K562 (cell line): ENCODE data around the gene ZC3H13.

ENCODE experiments used
- FOS ChIP-seq: IDR thresholded peaks from 3 replicates; pipeline ENCODE4 v1.6.1; 2011; ENCODE audit not compliant: insufficient read length; ENCODE audit errors: extremely low read depth
- FOXA1 ChIP-seq: fragments of 450-650 bp; IDR thresholded peaks from 2 replicates; pipeline ENCODE4 v1.6.1; 2016; ENCODE audit warnings: mild to moderate bottlenecking, borderline replicate concordance
- HDAC2 ChIP-seq: fragments of 450-650 bp; IDR thresholded peaks from 2 replicates; pipeline ENCODE4 v1.6.1; 2016; ENCODE audit warnings: mild to moderate bottlenecking
- MTA3 ChIP-seq: fragments of 450-650 bp; formaldehyde crosslinking; IDR thresholded peaks from 2 replicates; pipeline ENCODE4 v1.6.1; 2017; ENCODE audit warnings: mild to moderate bottlenecking, borderline replicate concordance
- RCOR1 ChIP-seq, 2 experiments: IDR thresholded peaks; 2 replicates each; pipeline ENCODE4 v1.6.1; 2012; ENCODE audit warnings: low read depth in 2 of 2, low read length in 2 of 2, borderline replicate concordance in 1 of 2, improper control_type of control experiment in 1 of 2
- SIX5 ChIP-seq, 2 experiments: IDR thresholded peaks; 2 replicates each; pipeline ENCODE4 v1.6.1; 2011; ENCODE audit warnings: low read length in 2 of 2, borderline replicate concordance in 1 of 2, low read depth in 1 of 2, mild to moderate bottlenecking in 1 of 2, moderate library complexity in 1 of 2; ENCODE audit not compliant: insufficient read depth in 1 of 2
- TF ChIP-seq, protein P1 (sequence below), 3 experiments: IDR thresholded peaks in 2 of 3; conservative IDR thresholded peaks in 1 of 3; 2 replicates each; pipeline ENCODE4 v1.5.1; 2011 to 2012; ENCODE audit warnings: low read length in 3 of 3, mild to moderate bottlenecking in 3 of 3, control low read depth in 2 of 3, improper control_type of control experiment in 1 of 3, inconsistent platforms in 1 of 3, low read depth in 1 of 3, mixed read lengths in 1 of 3, moderate library complexity in 1 of 3; ENCODE audit not compliant: insufficient read depth in 2 of 3
- TF ChIP-seq, protein P2 (sequence below), 2 experiments: fragments of 450-650 bp; formaldehyde crosslinking in 1 of 2; IDR thresholded peaks; 2 replicates each; pipeline versions ENCODE4 v1.4.0 to v1.6.1; 2014 to 2020; ENCODE audit warnings: mild to moderate bottlenecking in 2 of 2, borderline replicate concordance in 1 of 2, low read depth in 1 of 2
- TF ChIP-seq, protein P3 (sequence below): sonication (generic); formaldehyde crosslinking; IDR thresholded peaks from 2 replicates; pipeline ENCODE4 v1.8.0; 2022; ENCODE audit warnings: mild to moderate bottlenecking, missing genetic modification reagents

DNA sequence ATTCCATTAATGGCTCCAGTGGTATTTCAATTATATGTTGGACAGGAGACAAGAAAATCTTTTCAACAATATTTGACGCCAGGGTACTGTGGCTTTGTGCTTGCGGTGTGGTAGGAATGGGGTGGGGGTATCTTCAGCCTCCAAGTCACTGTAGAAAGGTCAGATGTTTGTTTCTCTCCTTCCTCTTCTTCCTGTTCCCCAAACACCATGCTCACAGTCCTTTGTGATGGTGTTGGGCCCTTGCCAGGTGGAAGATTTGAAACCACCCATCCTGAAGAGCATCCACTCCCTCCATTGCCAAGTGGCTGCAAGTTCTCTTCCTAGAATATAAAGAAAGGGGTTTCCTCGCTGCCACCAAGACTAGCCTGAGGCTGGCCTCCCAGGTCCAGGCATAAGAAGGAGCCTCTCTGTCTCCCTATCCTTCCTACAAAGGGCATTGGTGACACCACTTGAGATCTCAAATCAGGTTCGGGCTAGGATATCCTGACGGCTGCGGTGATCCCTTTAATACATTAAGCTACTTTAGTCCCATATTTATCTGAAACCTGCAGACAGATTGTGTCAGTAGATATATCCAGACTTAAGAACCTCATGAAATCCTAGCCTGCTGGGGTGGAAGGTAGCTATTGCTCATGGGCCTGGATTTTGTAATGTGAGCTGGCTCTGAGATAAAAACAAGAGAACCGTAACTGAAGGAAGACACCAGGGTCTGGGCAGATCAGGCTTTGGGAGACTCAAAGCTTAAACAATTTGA, 136.7 kb downstream of the ZC3H13 start:
- TF ChIP-seq, protein P1, sequence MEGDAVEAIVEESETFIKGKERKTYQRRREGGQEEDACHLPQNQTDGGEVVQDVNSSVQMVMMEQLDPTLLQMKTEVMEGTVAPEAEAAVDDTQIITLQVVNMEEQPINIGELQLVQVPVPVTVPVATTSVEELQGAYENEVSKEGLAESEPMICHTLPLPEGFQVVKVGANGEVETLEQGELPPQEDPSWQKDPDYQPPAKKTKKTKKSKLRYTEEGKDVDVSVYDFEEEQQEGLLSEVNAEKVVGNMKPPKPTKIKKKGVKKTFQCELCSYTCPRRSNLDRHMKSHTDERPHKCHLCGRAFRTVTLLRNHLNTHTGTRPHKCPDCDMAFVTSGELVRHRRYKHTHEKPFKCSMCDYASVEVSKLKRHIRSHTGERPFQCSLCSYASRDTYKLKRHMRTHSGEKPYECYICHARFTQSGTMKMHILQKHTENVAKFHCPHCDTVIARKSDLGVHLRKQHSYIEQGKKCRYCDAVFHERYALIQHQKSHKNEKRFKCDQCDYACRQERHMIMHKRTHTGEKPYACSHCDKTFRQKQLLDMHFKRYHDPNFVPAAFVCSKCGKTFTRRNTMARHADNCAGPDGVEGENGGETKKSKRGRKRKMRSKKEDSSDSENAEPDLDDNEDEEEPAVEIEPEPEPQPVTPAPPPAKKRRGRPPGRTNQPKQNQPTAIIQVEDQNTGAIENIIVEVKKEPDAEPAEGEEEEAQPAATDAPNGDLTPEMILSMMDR (IDR thresholded peaks at IDR 0.05 in 2 of 3, conservative IDR thresholded peaks at IDR 0.05 in 1 of 3; ENCODE audit: insufficient read depth in 2 of 3, low read depth in 1 of 3, low read length in 3 of 3): no peak
- no peak for TF ChIP-seq SIX5 (IDR thresholded peaks at IDR 0.05; ENCODE audit: borderline replicate concordance in 1 of 2, insufficient read depth in 1 of 2, low read depth in 1 of 2, low read length in 2 of 2)
- TF ChIP-seq, protein P2, sequence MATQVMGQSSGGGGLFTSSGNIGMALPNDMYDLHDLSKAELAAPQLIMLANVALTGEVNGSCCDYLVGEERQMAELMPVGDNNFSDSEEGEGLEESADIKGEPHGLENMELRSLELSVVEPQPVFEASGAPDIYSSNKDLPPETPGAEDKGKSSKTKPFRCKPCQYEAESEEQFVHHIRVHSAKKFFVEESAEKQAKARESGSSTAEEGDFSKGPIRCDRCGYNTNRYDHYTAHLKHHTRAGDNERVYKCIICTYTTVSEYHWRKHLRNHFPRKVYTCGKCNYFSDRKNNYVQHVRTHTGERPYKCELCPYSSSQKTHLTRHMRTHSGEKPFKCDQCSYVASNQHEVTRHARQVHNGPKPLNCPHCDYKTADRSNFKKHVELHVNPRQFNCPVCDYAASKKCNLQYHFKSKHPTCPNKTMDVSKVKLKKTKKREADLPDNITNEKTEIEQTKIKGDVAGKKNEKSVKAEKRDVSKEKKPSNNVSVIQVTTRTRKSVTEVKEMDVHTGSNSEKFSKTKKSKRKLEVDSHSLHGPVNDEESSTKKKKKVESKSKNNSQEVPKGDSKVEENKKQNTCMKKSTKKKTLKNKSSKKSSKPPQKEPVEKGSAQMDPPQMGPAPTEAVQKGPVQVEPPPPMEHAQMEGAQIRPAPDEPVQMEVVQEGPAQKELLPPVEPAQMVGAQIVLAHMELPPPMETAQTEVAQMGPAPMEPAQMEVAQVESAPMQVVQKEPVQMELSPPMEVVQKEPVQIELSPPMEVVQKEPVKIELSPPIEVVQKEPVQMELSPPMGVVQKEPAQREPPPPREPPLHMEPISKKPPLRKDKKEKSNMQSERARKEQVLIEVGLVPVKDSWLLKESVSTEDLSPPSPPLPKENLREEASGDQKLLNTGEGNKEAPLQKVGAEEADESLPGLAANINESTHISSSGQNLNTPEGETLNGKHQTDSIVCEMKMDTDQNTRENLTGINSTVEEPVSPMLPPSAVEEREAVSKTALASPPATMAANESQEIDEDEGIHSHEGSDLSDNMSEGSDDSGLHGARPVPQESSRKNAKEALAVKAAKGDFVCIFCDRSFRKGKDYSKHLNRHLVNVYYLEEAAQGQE (IDR thresholded peaks at IDR 0.05; ENCODE audit: borderline replicate concordance): no peak
- TF ChIP-seq, protein P2 (CRISPR knock-in tag; IDR thresholded peaks at IDR 0.05; ENCODE audit: low read depth): no peak
- no peak for TF ChIP-seq HDAC2
- TF ChIP-seq, protein P3, sequence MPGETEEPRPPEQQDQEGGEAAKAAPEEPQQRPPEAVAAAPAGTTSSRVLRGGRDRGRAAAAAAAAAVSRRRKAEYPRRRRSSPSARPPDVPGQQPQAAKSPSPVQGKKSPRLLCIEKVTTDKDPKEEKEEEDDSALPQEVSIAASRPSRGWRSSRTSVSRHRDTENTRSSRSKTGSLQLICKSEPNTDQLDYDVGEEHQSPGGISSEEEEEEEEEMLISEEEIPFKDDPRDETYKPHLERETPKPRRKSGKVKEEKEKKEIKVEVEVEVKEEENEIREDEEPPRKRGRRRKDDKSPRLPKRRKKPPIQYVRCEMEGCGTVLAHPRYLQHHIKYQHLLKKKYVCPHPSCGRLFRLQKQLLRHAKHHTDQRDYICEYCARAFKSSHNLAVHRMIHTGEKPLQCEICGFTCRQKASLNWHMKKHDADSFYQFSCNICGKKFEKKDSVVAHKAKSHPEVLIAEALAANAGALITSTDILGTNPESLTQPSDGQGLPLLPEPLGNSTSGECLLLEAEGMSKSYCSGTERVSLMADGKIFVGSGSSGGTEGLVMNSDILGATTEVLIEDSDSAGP (CRISPR knock-in tag): no peak
- no peak for TF ChIP-seq FOXA1
- no peak for TF ChIP-seq MTA3
- no peak for TF ChIP-seq FOS
- TF ChIP-seq RCOR1 (IDR thresholded peaks at IDR 0.05; ENCODE audit: borderline replicate concordance in 1 of 2, low read depth in 2 of 2, low read length in 2 of 2): 0 out of 4 replicates have a peak, but pooled peaks of 1 of the 2 experiments have one; percentile 11
